Activated effector memory CD4-positive, alpha-beta T cell treated with anti-CD3 and anti-CD28 coated beads, Interleukin-2, amount 50 U/mL, for 16 hours (primary cell): ENCODE results near the gene XPA.

Experiments used
- DNase-seq: peaks from one replicate; pipeline ENCODE4 v3.0.0-alpha.2; 2020

XPA gene

GRCh38 chr9:97647996-97648395, 49.1 kb downstream of the XPA start:
- no peak for DNase-seq

GRCh38 chr9:97645720-97646119, 51.4 kb downstream of the XPA start:
- DNase-seq, result no peak

- no peak for DNase-seq
These were observed 56.8 kb downstream of the XPA start for GRCh38 chr9:97640325-97640724.

- DNase-seq, result no peak
These were observed 58.5 kb downstream of the XPA start for GRCh38 chr9:97638666-97639065.

DNA sequence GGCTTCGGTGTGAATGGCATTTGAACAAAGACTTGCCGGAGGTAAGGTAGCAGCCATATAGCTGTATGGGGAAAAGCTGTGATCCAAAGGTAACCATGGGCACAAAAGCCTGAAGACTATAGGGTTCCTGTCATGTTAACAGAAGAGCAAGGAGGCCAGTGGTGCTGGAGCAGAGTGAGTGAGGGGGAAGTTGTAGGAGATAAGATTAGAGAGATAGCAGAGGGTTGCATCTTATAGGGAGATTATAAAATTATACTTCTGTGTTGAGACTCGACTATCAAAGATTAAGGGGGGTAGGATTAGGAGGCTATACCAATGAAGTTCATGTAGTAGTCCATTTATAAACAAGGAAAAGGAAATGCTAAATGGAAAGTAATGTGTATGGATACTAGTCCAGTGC, 60.2 kb downstream of the XPA start:
- DNase-seq, result no peak

DNA sequence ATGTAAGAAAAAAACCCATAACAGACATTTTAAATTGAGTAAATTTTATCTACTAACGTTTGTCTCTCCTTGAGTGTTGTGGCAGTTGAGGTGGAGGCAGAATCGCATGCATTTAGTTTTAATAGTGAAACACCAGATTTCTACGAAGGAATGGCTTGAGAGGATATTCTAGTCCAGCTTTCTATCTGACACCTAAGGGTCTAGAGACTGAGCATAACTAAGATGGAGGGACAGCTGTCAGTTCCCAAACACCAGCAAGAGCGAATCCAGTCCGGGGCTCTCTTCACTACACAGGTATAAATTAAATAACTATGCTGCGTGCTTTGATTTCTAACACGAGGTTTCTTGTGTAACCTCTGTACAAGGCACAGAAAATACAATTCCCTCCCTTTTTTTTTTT, 62.1 kb downstream of the XPA start:
- DNase-seq, result no peak

GRCh38 chr9:97633859-97634490, 63.2 kb downstream of the XPA start:
- no peak for DNase-seq

GRCh38 chr9:97632985-97633858, 63.9 kb downstream of the XPA start, which contains the start of the genes NCBP1 and TSTD2:
Gene NCBP1, plus strand, starts transcription at chr9:97633821. Its CDS starts 61 bp downstream, at chr9:97633882.
Gene TSTD2, minus strand, starts transcription at chr9:97633368. Its CDS starts 5,806 bp downstream, at chr9:97627562.
- DNase-seq, result peak; percentile 98

DNA sequence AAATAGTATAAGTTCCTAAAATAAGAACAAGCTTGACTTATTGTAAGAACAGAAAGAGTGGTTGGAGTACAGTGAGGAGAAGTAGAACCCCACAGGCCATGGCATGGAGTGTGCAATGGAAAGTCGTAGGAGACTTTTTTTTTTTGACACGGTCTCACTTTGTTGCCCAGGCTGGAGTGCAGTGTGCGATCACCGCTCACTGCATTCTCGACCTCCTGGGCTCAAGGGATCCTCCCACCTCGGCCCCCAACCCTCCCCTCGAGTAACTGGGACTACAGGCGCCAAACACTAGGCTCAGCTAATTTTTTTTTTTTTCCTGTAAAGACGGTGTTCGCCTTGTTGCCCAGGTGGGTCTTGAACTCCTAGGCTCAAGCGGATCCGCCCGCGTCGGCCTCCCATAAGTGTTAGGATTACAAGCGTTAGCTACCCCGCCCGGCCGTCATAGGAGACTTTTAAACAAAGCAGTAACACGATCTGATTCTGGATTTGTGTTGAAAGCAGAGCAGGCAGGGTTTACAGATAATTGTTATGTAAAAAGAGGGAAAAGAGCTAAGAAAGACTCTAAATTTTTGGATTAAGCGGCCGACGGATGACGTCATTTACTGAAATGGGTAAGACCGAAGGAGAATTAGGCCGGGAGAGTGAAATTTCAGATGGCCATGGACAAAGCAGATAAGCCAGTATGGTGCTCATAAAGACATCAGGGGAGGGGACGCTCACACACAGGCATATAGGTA, 64.7 kb downstream of the XPA start:
- DNase-seq, result peak; percentile 66

- DNase-seq, result no peak
These were observed 66.5 kb downstream of the XPA start for GRCh38 chr9:97630591-97630990.

GRCh38 chr9:97629156-97629555, 68.0 kb downstream of the XPA start:
- DNase-seq, result no peak

GRCh38 chr9:97628668-97629067, 68.5 kb downstream of the XPA start:
- no peak for DNase-seq

- DNase-seq, result no peak
These were observed 69.5 kb downstream of the XPA start for GRCh38 chr9:97627624-97628023.

- DNase-seq, result no peak
These were observed 71.5 kb downstream of the XPA start for GRCh38 chr9:97625620-97626019.
